Skeletal muscle satellite cell (primary cell): ENCODE measurements around the gene TREX2.

Experiments used
- H3K27me3 ChIP-seq: 2 replicates; pipeline ENCODE4 v1.7.0; 2013; ENCODE audit warnings: low read length; ENCODE audit not compliant: control insufficient read depth, insufficient read depth
- H3K36me3 ChIP-seq: 2 replicates; pipeline ENCODE4 v1.7.0; 2013; ENCODE audit warnings: mild to moderate bottlenecking, control low read depth, low read length; ENCODE audit not compliant: insufficient read depth
- H3K4me1 ChIP-seq: 2 replicates; pipeline ENCODE4 v1.7.0; 2013; ENCODE audit warnings: low read length; ENCODE audit not compliant: control insufficient read depth, insufficient read depth
- H3K4me2 ChIP-seq: 2 replicates; pipeline ENCODE4 v1.7.0; 2013; ENCODE audit warnings: mild to moderate bottlenecking, low read length
- H3K4me3 ChIP-seq: 2 replicates; pipeline ENCODE4 v1.7.0; 2013; ENCODE audit warnings: low read length
- H3K9ac ChIP-seq: 2 replicates; pipeline ENCODE4 v1.7.0; 2013; ENCODE audit warnings: mild to moderate bottlenecking, low read depth, low read length, moderate library complexity
- H3K9me3 ChIP-seq: replicated peaks from 2 replicates; pipeline ENCODE4 v1.7.0; 2013; ENCODE audit warnings: mild to moderate bottlenecking, control low read depth, low read length

Gene TREX2

DNA sequence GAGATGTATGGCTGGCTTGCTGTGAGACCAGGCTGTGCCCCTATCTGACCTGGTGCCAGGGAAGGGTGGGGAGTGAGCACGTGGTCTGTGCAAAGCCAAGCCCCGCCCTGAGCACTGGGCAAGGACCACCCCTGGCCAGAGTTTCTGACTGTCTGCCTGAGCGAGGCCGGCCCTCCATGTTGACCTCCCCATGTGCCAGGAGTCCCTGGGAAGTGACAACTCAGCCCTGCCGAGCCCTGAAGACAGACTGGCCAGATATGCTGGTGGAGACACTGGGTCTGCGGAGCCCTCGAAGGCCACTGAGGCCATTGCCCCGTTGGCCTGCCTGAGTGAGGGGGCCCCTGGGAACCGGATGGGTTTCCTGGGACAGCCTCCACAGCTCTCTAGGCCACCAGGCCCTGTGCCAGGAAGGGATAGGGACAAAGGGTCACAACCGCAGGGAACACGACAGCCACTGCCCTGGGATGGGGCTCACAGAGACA, 41.8 kb upstream of the TREX2 start:
- H3K27me3 ChIP-seq = no peaks in the 10 kb centered on the region
- H3K9me3 ChIP-seq = no peaks in the 10 kb centered on the region
- no peaks in the 10 kb centered on the region for H3K36me3 ChIP-seq
- H3K4me1 ChIP-seq = peaks cover 15% of the 10 kb centered on the region
- no peak overlapping the region for H3K4me3 ChIP-seq
- no peak overlapping the region for H3K9ac ChIP-seq
- no peak overlapping the region for H3K4me2 ChIP-seq

DNA sequence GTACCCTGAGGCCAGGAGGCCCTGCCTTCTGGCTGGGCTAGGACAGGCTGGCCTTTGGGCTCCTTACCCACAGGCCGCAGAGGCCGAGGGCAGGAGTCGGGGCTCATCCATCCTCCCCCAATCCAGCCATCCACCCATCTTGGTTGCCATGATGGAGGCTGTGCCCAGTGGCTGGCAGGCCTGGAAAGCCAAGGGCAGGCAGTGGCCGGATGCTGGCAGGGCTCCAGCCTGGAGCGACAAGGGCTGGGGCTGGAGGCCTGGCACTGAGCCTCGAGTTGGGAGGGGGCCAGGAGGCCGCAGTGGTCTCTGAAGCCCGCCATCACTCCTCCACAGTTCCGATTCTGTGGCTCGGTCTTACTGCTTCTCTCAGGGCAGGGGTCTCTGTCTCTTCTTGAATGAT, 40.3 kb upstream of the TREX2 start:
- Histone ChIP-seq H3K4me2 (no peak overlapping the region), H3K9me3 (no peaks in the 10 kb centered on the region), H3K9ac (no peak overlapping the region), H3K4me1 (peaks cover 15% of the 10 kb centered on the region), H3K36me3 (no peaks in the 10 kb centered on the region), H3K4me3 (no peak overlapping the region), H3K27me3 (no peaks in the 10 kb centered on the region)

DNA sequence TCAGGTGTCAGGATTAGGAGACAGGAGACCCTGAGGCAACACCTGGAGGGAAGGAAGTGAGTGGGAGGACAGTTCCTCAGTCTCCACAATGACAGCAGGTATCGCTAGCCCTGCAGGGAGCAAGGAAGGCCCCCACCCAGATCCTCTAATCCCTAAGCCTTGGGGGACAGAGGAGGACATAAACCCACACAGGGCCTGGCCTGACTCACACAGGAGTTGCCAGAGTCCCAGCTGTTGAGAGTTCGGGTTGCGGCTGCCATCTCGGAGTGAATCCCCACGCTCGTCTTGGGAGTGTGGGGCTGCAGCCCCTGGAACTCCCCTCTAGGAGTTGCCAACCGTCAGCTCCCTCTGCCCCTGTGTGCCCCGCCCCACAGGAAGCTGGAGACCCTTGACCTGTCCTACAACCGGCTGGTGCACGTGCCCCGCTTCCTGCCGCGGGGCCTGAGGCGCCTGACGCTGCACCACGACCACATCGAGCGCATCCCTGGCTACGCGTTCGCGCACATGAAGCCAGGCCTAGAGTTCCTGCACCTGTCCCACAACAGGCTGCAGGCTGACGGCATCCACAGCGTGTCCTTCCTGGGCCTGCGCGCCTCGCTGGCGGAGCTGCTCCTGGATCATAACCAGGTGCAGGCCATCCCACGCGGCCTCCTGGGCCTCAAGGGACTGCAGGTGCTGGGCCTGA, 39.7 kb upstream of the TREX2 start:
- H3K9ac ChIP-seq = no peak overlapping the region
- H3K9me3 ChIP-seq = no peaks in the 10 kb centered on the region

DNA sequence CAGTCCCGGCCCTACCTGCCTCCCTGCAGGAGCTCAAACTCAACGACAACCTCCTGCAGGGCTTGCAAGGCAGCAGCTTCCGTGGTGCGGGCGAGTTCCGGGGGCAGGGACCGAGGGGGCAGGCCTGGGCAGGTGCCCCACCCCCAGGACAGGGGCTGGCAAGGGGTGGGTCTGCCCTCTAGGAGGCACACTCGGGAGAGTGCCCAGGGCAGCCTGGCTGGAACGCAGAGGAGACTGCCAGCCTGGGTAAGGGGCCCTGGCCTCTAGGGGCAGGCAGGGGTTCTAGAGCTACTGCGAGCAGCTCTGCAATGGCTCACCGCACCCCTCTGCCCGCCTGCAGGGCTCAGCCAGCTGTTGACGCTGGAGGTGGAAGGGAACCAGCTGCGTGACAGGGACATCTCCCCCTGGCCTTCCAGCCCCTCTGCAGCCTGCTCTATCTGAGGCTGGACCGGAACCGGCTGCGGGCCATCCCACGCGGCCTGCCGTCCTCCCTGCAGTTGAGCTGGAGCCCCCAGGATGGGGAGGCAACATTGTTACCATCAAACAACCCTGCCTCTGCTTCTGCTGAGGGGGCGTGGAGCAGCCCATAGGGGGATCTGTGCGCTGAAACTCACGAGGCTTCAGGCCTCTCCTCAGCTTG, 36.6 kb upstream of the TREX2 start:
- peaks cover 3% of the 10 kb centered on the region for H3K4me1 ChIP-seq
- no peak overlapping the region for H3K9ac ChIP-seq
- H3K27me3 ChIP-seq = no peaks in the 10 kb centered on the region
- H3K4me3 ChIP-seq = no peak overlapping the region
- no peak overlapping the region for H3K4me2 ChIP-seq
- H3K36me3 ChIP-seq = no peaks in the 10 kb centered on the region
- no peaks in the 10 kb centered on the region for H3K9me3 ChIP-seq

More for the DNA sequence above, 39.7 kb upstream of the TREX2 start:
- no peak overlapping the region for H3K4me2 ChIP-seq
- H3K36me3 ChIP-seq = no peaks in the 10 kb centered on the region
- H3K4me1 ChIP-seq = peaks cover 15% of the 10 kb centered on the region
- no peak overlapping the region for H3K4me3 ChIP-seq
- no peaks in the 10 kb centered on the region for H3K27me3 ChIP-seq

DNA sequence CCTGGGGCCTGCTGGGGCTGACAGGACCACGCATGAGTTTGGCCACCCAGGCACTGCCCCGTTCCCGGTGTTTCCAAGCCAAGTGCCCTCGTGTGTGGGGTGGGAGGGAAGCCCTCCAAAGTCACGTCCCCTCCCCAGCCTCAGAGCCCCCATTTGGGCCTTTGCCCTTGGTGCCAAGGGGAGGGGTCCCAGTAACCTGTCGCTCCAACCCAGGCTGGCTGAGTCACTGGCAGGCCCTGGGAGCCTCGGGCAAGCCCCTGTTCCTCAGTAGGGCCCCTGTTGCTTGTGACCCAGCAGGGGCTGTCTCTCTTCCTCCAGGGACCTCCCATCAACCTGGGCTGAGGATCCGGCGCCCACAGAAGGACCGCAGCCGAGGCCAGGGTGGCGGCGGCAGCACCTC, 35.2 kb upstream of the TREX2 start:
- Histone ChIP-seq H3K36me3 (no peaks in the 10 kb centered on the region), H3K4me3 (no peak overlapping the region), H3K4me2 (no peak overlapping the region), H3K9me3 (no peaks in the 10 kb centered on the region), H3K4me1 (peaks cover 12% of the 10 kb centered on the region), H3K9ac (no peak overlapping the region), H3K27me3 (no peaks in the 10 kb centered on the region)

DNA sequence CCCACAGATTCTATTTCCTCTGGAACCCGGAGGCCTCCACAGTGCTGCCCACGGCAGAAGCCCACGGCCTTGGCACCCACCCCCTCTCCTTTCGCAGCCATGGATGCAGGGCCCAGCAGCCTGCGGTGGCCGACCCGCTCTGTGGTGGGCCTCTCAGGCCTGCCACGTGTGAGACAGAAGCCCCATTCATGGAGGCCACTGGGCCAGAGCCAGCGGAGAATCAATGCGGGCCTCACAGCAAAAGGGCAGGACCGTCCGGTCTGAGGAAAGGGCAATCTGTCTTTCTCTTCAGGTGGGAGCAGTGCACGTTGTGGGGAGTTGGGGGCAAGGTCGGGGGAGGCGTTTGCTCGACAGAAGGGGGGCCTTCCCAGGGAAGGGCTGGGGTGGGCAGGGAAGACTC, 32.9 kb upstream of the TREX2 start:
- Histone ChIP-seq H3K4me2 (no peak overlapping the region), H3K9me3 (no peaks in the 10 kb centered on the region), H3K36me3 (no peaks in the 10 kb centered on the region), H3K4me3 (no peak overlapping the region), H3K27me3 (no peaks in the 10 kb centered on the region), H3K4me1 (peaks cover 20% of the 10 kb centered on the region), H3K9ac (no peak overlapping the region)

DNA sequence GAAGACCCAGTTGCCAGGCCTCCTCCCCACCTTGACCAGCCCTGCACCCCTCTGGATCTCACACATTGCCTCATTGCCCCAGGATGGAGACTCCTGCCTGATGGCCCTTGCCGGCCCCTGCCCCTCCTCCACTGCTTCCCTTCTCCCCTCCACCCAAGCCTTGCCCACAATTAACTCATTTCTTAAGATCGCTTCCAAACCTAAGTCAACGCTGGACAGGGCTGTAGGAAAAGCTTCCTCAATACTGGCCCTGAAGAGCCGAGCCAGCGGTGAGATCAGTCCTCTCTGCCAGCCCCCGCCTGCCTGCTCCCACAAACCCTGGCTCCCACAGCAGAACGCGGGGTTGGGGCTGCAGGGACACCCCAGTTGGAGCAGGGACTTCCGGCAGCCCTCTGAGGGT, 32.0 kb upstream of the TREX2 start:
- Histone ChIP-seq H3K27me3 (no peaks in the 10 kb centered on the region), H3K4me2 (no peak overlapping the region), H3K9ac (no peak overlapping the region), H3K9me3 (no peaks in the 10 kb centered on the region), H3K36me3 (no peaks in the 10 kb centered on the region), H3K4me3 (no peak overlapping the region), H3K4me1 (peaks cover 20% of the 10 kb centered on the region)

DNA sequence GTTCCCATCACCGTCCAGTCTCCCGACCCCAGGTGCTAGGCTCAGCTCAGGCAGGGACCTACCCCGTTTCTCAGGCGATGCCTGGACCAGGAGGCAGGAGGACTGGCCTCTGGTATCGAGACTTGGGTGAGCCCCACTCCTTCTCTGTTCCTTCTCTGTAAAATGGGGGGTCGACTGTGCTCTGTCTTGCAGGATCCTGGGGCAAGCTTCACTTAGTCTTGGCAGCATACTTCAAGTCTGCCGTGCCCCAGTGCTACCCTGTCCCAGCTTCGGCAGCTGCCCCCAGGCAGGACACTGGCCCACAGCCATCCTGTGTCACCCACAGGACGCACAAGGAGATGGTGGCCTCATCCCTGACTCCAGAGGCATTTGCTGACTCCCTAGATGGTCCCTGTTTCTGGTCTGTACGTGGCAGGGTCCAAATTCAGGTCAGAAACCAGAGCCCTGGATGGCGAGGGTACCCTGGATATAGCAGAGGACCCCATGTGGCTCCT, 31.6 kb upstream of the TREX2 start:
- Histone ChIP-seq H3K4me1 (peaks cover 20% of the 10 kb centered on the region), H3K27me3 (no peaks in the 10 kb centered on the region), H3K9me3 (no peaks in the 10 kb centered on the region), H3K4me3 (no peak overlapping the region), H3K36me3 (no peaks in the 10 kb centered on the region), H3K4me2 (peak overlapping the region; percentile 29), H3K9ac (no peak overlapping the region)

DNA sequence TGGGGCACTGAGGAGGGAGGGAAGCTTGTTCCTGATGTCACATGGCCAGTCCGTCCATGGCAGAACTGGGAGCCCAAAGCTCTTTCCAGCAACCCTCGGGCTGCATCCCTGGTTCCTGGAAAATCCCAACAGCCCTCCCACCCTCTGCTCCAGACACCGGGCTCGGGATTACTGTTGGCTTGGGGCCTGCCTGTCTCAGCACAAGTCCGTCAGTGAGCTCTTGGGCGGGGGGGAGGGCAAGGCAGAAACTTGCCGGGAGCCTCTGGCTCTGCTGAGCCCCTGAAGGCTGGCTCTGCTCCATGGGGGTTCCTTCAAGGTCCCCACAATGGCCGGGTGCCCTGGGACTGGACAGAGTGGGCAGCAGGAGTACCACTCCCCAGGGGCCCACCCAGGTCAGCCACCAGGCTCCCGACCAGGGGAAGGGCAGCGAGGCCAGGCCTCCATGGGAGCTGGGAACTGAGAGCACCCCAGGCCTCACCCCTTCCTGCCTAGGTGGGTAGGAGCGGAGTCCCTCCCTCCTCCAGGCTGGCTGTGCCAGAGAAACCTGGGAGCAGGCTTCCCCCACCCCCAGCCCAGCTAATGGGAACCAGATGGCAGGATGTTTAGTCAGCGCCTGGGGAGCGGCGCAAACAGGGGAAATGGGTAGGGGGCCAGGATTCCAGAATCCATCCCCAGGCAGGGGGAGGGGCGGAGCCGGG, 31.0 kb upstream of the TREX2 start:
- no peak overlapping the region for H3K4me3 ChIP-seq
- no peak overlapping the region for H3K9ac ChIP-seq
- H3K36me3 ChIP-seq = no peaks in the 10 kb centered on the region
- peak overlapping the region; percentile 29 for H3K4me2 ChIP-seq
- no peaks in the 10 kb centered on the region for H3K27me3 ChIP-seq
- H3K9me3 ChIP-seq = no peaks in the 10 kb centered on the region
- peaks cover 20% of the 10 kb centered on the region for H3K4me1 ChIP-seq

DNA sequence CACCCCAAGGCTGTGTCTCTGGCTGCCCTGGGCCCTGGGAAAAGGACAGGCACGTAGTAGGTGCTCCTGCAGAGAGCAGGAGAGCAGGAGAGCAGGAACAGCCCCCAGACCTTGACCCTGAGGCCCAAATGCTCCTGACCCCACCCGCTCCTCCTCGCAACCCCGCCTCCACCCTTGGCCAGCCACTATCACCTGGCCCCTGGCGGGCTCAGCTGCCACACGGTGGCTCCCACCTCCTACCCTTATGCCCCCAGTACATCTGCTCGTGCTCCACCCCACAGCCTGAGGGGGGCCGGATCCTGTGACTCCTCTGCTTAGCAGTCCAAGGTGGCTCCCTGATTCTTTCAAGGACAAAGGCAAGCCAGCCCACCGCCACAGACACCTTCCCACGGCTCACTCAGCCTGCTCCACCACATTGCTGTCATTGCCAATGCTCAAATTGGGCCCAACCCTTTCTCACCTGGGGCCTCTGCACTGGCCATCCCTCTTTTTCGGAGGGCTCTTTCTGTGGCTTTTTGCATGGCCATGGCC, 30.0 kb upstream of the TREX2 start:
- no peaks in the 10 kb centered on the region for H3K27me3 ChIP-seq
- peaks cover 20% of the 10 kb centered on the region for H3K4me1 ChIP-seq
- H3K36me3 ChIP-seq = no peaks in the 10 kb centered on the region
- no peak overlapping the region for H3K4me2 ChIP-seq
- H3K9me3 ChIP-seq = no peaks in the 10 kb centered on the region
- H3K9ac ChIP-seq = no peak overlapping the region
- H3K4me3 ChIP-seq = no peak overlapping the region

DNA sequence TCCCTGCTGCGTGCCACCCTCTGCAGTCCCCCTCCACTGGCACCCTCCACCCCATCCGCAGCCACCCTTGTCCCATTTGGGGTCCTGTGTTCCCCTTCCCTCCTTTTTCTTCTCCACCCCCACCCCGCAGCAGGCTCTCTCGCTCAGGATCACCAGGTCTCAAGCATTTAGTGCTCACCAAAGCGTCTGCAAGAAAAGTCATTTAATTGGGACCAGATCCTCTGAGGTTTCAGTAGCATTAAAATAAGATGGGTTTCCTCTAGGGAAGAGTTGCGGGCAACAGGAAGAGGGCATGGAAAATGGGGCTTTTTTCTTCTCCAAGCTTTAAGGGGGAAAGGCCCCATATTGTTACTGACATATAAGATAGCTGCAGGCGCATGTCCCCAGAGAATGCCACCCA, 29.4 kb upstream of the TREX2 start:
- Histone ChIP-seq H3K27me3 (no peaks in the 10 kb centered on the region), H3K4me3 (no peak overlapping the region), H3K4me2 (no peak overlapping the region), H3K9ac (no peak overlapping the region), H3K36me3 (no peaks in the 10 kb centered on the region), H3K9me3 (no peaks in the 10 kb centered on the region), H3K4me1 (peaks cover 20% of the 10 kb centered on the region)
